Adrenal gland (tissue), 5 donors: ENCODE results near the gene IYD.

Experiments
- POLR2A ChIP-seq, 2 donors: fragments of 450-650 bp; IDR thresholded peaks; one replicate each; pipeline ENCODE4 v1.6.1; 2017; ENCODE audit warnings: antibody characterized with exemption in 2 of 2, mild to moderate bottlenecking in 2 of 2, moderate library complexity in 1 of 2
- TF ChIP-seq, protein P1 (sequence below), 6 experiments: fragments of 450-650 bp in 4 of 6; fragments of 200-600 bp in 2 of 6; sonication (generic) in 1 of 6; IDR thresholded peaks; 1 replicate in 5 of 6; 2 replicates in 1 of 6; pipeline versions ENCODE4 v1.5.1 to v1.8.0; 2016 to 2021; ENCODE audit warnings: antibody characterized with exemption in 6 of 6, mild to moderate bottlenecking in 2 of 6, moderate library complexity in 1 of 6
- donor health status: DM: no; HTN: no; CAD: no.

DNA sequence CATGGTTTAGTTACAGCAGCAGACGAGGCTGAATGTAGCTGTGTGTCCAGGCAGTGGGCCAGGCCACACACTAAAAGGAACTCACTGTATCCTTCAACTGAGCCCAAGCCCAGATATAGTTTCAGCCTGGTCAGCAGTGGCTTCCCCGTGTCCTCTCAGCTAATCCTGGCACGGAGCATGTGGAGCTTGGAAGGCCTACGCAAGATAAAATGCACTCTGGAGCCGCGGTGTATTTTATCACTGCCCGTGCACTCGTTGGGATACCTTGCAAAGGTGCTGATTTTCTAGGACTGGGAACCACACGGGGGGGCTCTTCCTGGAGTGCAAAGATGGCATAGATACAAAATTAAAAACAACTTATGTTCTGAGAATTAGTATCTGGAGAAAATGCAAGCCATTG lies 48.4 kb upstream of the IYD start:
- TF ChIP-seq, protein P1, sequence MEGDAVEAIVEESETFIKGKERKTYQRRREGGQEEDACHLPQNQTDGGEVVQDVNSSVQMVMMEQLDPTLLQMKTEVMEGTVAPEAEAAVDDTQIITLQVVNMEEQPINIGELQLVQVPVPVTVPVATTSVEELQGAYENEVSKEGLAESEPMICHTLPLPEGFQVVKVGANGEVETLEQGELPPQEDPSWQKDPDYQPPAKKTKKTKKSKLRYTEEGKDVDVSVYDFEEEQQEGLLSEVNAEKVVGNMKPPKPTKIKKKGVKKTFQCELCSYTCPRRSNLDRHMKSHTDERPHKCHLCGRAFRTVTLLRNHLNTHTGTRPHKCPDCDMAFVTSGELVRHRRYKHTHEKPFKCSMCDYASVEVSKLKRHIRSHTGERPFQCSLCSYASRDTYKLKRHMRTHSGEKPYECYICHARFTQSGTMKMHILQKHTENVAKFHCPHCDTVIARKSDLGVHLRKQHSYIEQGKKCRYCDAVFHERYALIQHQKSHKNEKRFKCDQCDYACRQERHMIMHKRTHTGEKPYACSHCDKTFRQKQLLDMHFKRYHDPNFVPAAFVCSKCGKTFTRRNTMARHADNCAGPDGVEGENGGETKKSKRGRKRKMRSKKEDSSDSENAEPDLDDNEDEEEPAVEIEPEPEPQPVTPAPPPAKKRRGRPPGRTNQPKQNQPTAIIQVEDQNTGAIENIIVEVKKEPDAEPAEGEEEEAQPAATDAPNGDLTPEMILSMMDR (IDR thresholded peaks at IDR 0.05): no peak
- no peak for TF ChIP-seq POLR2A (IDR thresholded peaks at IDR 0.05)
